GM12892 (cell line): ENCODE measurements around the gene PRKAR1A.

Source experiments
- POLR2A ChIP-seq: IDR thresholded peaks from 2 replicates; pipeline ENCODE4 v1.6.1; 2011; ENCODE audit warnings: low read depth, low read length, control low read depth
- TAF1 ChIP-seq: IDR thresholded peaks from 2 replicates; pipeline ENCODE4 v1.6.1; 2011; ENCODE audit warnings: low read depth, mild to moderate bottlenecking, control low read depth, low read length, borderline replicate concordance

GRCh38 chr17:68573338-68573737 lies 61.1 kb downstream of the PRKAR1A start:
- TF ChIP-seq TAF1 (no peak), POLR2A (no peak)
